HG02798 (cell line): ENCODE measurements around the gene PNPLA7.

ENCODE experiments used
- ATAC-seq: cut with Tn5 transposase; IDR thresholded peaks from one replicate; pipeline ENCODE4 v1.9.1; 2021; ENCODE audit warnings: mild to moderate bottlenecking; ENCODE audit not compliant: unreplicated experiment, poor library complexity

Gene PNPLA7

GRCh38 chr9:137499416-137499815 lies 50.8 kb downstream of the PNPLA7 start:
- no peak for ATAC-seq

GRCh38 chr9:137498720-137499150 lies 51.5 kb downstream of the PNPLA7 start:
- no peak for ATAC-seq

- no peak for ATAC-seq
Measured at GRCh38 chr9:137497921-137498719, 52.1 kb downstream of the PNPLA7 start.

GRCh38 chr9:137496601-137497375 lies 53.4 kb downstream of the PNPLA7 start:
- no peak for ATAC-seq

GRCh38 chr9:137494550-137495351 lies 55.5 kb downstream of the PNPLA7 start:
- no peak for ATAC-seq

- ATAC-seq = no peak
Measured at GRCh38 chr9:137494104-137494544, 56.1 kb downstream of the PNPLA7 start.

- ATAC-seq = no peak
Measured at GRCh38 chr9:137493364-137494103, 56.7 kb downstream of the PNPLA7 start.

GRCh38 chr9:137492464-137493363 lies 57.5 kb downstream of the PNPLA7 start:
- ATAC-seq = no peak

- no peak for ATAC-seq
Measured at GRCh38 chr9:137491735-137492432, 58.3 kb downstream of the PNPLA7 start.

GRCh38 chr9:137490532-137491186 lies 59.5 kb downstream of the PNPLA7 start:
- no peak for ATAC-seq

GRCh38 chr9:137488906-137489305 lies 61.3 kb downstream of the PNPLA7 start:
- no peak for ATAC-seq

- ATAC-seq = no peak
Measured at GRCh38 chr9:137488327-137488653, 61.9 kb downstream of the PNPLA7 start.

GRCh38 chr9:137487454-137488326 lies 62.5 kb downstream of the PNPLA7 start:
- no peak for ATAC-seq

- ATAC-seq = no peak
Measured at GRCh38 chr9:137486545-137487453, 63.4 kb downstream of the PNPLA7 start.

- ATAC-seq = no peak
Measured at GRCh38 chr9:137486141-137486490, 64.1 kb downstream of the PNPLA7 start.
